HPDE6-E6E7 (cell line): Measurements from ENCODE around the gene FXYD7.
A peak's percentile ranks its signal among the peaks of the same experiment; 100 is the strongest.
"Not testable (repeated sequence)": the region's sequence is repeated elsewhere in the genome, so short reads cannot be mapped to it uniquely, and the experiment has no call there.

Experiments
- DNase-seq: peaks from one replicate; pipeline ENCODE4 v3.0.0; 2011; ENCODE audit warnings: missing footprints; ENCODE audit errors: extremely low spot score

The FXYD7 gene

GRCh38 chr19:35144600-35145436 lies 1.8 kb downstream of the FXYD7 start:
- DNase-seq = peak; percentile 68

- DNase-seq = no peak
These were observed 3.8 kb downstream of the FXYD7 start for GRCh38 chr19:35146746-35147459.

GRCh38 chr19:35149463-35149862 lies 6.4 kb downstream of the FXYD7 start:
- DNase-seq = no peak

- DNase-seq = no peak
These were observed 7.4 kb downstream of the FXYD7 start for GRCh38 chr19:35150445-35150844.

GRCh38 chr19:35151273-35152065 lies 8.4 kb downstream of the FXYD7 start:
- DNase-seq = no peak

GRCh38 chr19:35153129-35153522 lies 10.1 kb downstream of the FXYD7 start:
- DNase-seq = not testable (repeated sequence)

GRCh38 chr19:35153701-35154524 lies 10.9 kb downstream of the FXYD7 start:
- DNase-seq = peak; percentile 73

- peak; percentile 80 for DNase-seq
These were observed 11.7 kb downstream of the FXYD7 start, which contains the start of gene FXYD5 for GRCh38 chr19:35154525-35155406. Gene FXYD5, plus strand, starts transcription at chr19:35154735. Its CDS starts 816 bp downstream, at chr19:35155551.

- no peak for DNase-seq
These were observed 12.4 kb downstream of the FXYD7 start for GRCh38 chr19:35155441-35155840.

GRCh38 chr19:35155981-35156672 lies 13.1 kb downstream of the FXYD7 start:
- no peak for DNase-seq

- no peak for DNase-seq
These were observed 13.6 kb downstream of the FXYD7 start for GRCh38 chr19:35156673-35157014.

- no peak for DNase-seq
These were observed 14.4 kb downstream of the FXYD7 start for GRCh38 chr19:35157431-35157830.

- no peak for DNase-seq
These were observed 16.6 kb downstream of the FXYD7 start for GRCh38 chr19:35159606-35160005.

GRCh38 chr19:35160629-35161433 lies 17.8 kb downstream of the FXYD7 start:
- DNase-seq = no peak

GRCh38 chr19:35161434-35161743 lies 18.3 kb downstream of the FXYD7 start:
- DNase-seq = no peak

GRCh38 chr19:35162471-35163326 lies 19.6 kb downstream of the FXYD7 start:
- no peak for DNase-seq

GRCh38 chr19:35164418-35164817 lies 21.4 kb downstream of the FXYD7 start:
- no peak for DNase-seq
